ENCODE measurements around the gene HOXB3.

The HOXB3 gene

DNA sequence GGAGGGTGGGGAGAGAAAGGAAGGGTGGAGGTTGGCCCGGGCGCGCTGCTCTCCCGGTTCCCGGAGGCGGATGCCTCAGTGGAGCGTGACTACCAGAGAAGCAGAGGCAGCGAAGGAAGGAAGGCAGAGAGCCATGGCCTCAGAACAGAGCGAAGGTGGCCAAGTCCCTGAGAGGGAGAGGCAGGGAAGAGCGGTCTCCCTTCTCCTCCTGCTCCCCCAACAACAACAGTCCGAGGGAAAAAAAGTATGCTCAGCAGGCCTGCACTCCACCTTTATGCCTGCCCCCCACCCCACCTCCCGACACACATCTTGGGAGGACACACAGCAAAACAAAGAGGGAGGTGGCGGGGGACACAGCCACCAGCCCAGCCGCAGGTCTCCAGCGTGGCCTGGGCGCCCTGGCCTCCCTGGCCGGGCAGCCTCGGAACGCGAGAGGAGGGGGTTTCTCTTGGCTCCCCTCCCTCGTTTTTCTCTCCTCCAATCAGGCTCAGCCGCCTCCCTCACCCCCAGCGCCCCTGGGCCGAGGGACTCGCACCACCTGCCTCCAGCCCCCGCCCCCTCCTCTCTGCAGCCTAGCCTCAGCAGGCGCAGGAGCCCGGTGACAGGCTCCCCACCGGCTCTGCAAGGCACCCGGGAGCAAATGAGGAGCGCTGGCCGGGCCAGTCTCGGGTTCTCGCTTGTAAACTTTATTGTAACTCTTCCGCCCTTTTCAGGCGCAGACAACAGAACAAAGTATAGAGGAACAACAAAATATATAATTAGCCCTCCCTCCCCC lies 21.8 kb upstream of the HOXB3 start:
- no peak for DNase-seq

DNA sequence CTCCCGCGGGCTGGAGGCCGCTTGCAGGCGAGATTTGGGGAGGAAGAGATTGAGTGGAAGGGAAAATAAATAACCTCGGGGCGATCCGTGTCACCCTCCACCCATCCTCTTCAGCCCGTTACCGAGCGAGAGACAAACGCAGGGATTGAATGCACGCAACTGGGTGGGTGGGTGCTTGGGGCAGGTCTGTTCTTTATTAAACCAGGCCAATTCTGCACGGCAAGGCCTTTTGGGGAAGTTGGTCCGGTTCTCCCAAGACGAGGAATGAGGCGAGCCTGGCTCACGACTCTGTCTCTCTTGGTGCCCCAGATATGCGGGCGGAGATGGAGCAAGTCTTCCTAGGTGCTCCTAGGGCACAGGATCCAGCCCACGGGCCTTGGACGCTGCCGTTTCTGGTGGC lies 21.2 kb upstream of the HOXB3 start:
- no peak for DNase-seq

GRCh38 chr17:48610282-48611211 lies 20.5 kb upstream of the HOXB3 start, which contains the start of gene HOXB7:
Gene HOXB7 (minus strand): TSS chr17:48611017. CDS start chr17:48610918, 99 bp downstream.
- no peak for DNase-seq

DNA sequence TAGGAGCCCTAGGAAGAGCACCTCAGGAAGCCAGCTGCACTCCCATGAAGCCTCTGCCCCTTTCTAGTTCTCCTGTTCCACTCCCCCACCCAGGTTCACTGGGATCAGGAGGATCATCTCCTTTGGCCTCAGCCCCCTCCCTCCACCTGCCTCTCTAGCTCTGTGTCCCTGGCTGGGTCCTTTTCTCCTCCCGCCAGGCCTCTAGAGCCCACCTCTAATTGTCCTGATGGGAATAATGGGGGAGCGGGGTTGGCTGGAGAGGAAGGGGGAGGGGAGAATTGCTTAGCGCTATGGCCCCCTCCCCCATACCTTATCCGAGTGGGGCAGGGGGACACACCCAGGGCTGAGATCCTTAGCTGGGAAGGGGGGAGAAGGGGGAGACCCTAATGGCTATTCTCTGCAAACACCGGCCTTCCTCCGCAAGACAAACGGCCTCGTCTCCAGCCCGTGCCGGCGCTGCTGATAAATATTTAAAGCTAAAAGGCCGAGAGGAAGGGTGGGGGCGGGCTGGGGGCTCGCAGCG lies 19.8 kb upstream of the HOXB3 start:
- no peak for DNase-seq

DNA sequence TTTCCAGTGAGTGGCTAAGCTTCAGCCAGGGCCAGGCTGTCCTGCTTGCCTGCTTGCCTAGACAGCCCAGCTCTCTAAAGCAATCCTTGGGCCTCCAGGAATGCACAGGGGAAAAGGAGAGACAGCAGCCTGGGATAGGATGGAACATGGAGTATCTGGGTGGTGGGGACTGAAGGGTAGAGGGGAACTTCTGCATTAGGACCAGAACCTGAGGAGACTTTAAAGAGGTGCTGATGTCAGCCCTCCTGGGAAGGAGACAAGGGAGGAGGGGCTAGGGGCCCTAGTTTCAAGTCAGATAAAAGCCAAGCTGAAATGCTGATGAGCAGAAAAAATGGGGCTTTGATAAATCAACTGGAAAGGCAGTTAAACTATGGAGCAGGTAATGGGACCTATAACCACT lies 19.0 kb upstream of the HOXB3 start:
- DNase-seq = no peak

GRCh38 chr17:48608494-48608834 lies 18.4 kb upstream of the HOXB3 start:
- DNase-seq = no peak

GRCh38 chr17:48606892-48607614 lies 17.0 kb upstream of the HOXB3 start:
- DNase-seq = no peak

DNA sequence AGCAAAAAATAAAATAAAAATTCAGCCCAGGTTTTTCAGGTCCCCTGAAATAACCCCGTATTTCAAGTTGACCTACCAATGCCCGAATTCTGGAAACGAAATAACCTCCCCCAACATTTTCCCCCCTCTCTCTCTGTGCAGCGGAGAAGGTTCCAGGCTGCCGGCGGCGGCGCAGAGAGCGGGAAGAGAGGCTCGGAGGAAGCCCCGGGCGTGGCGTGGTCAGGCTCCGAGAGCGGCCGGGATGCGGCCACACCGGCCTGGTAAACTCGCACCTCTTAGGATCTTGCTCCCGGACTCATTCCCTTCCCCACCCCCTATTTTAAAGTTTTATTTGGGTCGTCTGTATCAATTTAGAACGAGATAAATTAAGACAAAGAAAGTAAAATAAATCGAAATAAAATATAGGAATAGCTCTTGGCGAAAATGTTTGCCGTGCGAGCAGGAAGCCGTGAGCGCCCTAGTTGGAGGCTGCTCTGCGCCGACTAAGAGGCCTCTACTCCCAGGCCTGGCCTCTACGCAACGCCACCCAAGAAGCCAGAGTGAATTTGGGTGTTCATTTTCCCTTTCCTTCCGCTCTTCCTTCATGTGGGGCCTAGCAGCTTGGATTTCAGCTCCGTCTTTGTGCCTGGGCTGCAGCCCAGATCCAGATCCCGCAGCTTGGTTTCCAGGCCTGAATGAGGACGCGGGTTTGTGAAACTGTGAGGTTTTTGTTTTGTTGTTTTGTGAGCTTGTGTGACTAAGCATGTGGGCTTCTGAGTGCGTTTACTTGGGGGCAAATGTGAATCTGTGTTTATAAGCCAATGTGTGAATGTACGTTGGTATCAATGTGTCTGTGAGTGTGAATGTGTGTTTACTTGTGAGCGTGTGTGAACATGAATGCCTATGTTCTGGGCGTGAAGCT lies 16.2 kb upstream of the HOXB3 start:
- no peak for DNase-seq

DNA sequence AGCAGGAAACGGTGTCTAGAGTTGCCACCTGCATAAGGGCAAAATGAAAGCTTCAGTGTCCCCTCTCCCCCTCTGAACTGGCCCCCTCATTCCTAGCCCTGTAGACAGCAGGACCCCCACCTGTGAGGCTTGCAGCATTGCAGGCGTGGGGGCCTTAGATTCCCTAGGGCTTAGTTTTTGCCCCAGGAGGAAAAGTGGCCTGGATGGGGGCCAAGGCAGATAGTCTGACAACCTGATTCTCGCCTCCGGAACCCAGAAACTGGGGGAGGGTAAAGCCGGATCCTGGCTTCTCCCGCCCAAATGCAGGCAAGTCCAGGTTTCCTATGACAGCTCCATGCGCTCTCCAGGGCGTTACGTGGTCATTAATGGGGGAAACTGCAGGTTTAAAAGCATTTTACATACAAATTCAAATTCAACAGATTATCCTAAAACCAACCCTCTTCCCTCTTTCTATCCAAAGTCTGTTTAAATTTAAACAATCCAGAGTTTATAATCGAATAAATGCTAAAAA lies 15.4 kb upstream of the HOXB3 start:
- DNase-seq = no peak

DNA sequence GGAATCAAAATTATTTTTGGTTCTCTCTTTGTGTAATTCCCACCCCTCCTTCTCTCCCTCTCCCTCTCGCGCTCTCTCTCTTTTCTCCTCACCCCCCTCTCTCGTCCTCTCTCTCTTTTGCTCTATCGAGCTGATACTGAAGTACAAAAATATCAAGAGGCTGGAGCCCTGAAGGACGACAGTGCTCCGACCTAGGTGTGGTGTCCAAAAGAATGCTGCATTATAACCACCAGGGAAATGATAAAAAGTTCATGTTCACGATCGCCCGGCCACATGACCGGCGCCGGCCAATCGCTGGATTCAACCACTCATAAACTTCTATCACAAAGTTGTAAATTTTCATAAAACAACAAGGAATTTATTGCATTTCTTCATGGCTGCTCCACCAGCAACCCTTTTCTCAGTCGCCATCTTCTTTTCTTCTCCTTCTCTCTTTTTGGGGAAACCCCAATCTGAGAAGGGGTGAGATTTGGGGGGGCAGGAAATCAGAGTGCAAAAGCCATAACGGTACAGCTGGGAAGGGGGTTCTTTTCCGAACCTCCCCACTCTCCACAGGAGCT lies 14.8 kb upstream of the HOXB3 start, which contains the start of gene HOXB6:
TSS of gene HOXB6 (minus strand) at position 217 of the 560 bp plus-strand sequence. CDS start 6,836 bp downstream, outside the sequence.
- no peak for DNase-seq

DNA sequence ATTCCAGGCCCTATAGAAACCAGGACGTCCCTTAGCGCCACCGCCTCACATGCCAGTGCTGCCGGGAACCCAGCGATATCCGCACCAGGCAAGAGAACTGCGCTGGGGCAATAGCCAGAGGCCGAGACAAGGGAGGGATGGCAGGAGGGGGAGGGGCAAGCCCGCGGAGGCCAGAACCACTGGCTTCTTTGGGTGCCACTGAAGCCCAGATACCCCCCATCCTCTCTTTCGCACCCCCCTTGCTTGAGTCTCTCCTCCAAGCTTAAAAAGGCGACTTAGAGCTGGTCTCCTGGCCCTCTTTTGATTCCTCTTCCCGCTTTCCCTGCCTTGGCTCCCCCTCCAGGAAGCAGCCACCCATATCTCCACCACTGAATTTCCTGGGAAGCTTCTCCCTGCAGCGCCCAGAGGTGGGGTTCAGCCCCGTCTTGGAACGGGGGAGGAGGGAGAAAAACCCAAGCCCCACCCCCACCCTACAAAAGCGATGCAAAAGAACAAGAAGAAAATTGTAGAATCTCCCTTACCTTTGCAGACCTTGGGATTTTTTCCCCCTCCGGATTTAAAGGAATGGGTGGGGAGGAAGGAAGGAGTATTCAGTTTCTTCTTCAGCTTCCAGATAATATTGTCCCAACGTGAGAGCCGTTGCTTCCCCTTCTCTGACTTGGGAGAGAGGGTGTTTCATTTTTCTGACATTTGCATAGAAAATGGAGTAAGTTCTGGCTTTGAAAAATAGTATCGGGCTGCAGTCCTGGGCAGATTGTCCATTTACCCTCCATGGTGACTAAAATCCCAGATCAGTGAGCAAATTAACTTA lies 14.1 kb upstream of the HOXB3 start:
- DNase-seq = no peak

GRCh38 chr17:48601539-48602425 lies 11.7 kb upstream of the HOXB3 start:
- no peak for DNase-seq

DNA sequence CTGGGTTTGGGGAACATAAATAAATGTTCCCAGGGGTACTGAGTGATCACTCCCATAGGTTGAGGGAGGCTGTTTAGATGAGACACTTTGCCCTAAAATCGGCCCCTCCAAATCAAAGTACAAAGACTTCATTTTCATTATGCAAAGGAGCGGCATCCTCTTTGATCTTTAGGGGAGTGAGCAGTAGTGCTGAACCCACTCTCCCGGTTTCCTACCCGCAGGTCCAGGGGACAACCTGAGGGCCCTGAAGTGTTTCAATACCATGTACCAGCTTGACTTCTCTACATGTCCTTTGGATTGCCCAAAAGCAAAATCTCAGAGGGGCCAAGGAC lies 11.1 kb upstream of the HOXB3 start:
- no peak for DNase-seq

DNA sequence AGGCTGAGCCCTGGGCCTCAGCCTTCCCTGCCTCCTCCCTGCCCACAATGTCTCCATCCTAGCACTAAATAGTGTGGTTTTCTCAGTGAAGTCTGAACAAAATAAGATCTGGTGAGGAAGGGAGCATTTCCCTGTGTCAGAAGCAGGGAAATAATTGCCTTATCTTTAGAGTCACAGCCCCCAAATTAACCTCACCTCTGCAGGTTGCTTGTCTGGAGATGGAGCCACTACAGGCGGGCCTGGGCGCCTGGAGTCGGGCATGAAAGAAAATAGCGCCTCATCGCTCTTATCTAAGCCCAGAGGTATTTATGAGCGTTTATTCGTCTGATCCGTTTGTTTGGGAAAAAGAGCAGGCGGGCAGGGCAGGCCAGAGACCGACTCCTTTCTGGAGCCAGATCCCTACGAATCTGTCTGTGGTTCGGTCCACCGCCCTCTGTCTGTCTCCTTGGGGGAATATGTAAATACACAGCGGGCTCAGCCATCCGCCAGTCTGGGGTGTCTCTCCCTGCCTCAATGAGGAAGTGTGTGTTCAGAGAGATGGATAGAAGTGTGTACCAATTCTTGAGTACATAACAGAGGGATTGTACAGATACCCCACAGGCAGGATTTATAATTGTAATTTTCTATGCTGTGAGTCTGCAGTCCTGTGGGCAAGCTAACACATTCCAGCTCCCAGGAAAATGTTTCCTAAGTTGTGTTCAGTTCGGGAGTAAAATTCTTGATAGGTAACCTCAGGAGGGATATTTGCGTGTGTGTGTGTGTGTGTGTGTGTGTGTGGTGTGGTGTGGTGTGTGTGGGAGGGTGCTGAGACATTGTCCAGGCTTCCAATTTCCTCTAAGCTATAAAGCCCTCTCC lies 10.4 kb upstream of the HOXB3 start:
- DNase-seq = no peak

- DNase-seq = no peak
These were observed 9.3 kb upstream of the HOXB3 start for GRCh38 chr17:48599354-48599753.

DNA sequence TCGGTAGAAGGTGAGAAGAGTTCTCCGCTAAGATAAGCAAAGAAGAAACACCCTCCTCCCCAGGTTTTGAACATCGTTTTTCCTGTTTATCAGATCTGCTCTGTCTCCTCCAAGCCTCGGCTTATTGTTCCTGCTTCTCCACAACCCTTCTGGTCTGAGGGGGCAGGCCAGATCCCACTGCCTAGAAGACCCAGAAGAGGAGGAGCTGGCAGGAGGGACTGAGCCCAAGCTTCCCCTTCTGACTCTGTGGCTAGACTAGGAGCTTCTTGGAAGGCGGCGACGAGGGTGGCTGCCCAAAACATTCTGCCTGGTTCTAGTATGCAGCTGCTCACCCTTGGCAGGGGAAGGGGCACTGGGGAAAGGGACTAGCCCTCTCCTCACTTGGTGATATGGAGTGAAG lies 8.7 kb upstream of the HOXB3 start:
- no peak for DNase-seq

DNA sequence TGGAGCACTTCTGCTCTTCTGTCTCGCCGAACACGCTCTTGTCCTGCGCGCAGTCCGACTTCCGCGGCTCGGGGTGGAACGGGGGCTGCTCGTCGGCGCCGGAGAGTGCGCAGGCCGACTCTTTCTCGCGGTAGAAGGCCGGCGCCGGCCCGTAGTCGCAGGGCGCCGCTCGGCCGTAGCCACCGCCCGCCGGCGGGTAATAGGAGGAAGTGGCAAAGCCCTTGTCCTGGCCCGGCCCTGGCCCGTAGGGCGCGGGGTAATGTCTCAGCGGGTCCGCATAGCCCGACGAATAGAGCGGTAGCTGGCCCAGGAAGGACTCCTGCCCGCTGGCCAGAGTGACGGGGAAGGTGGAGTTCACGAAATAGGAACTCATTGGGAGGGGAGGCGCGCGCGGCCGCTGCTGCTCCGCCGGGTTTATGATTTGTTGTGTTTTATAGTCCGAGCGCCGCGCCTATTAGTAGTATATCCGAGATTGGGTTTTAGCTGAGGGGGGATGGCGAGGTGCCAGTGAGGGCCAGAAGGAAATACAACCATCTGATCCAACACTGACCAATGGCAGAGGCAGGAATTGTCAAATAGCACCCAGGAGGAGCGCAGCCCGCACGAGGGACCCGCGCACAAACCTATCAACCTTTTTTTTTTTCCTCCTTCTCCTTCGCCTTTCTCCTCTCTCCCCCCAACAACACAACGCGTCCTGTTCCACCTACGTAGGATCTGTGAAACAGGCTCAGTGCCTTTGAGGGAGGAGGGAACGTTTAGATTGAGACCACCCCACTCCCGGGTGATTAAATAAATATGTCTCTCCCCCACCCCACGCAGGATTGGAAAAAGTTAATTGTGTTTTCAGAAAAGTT lies 8.0 kb upstream of the HOXB3 start:
- peak; percentile 21 for DNase-seq

- no peak for DNase-seq
These were observed 7.4 kb upstream of the HOXB3 start for GRCh38 chr17:48597528-48597777.

All from GDM1 (cell line).